GM18870 (cell line): ENCODE results near the gene NAPG.
"Not testable (repeated sequence)": the region's sequence is repeated elsewhere in the genome, so short reads cannot be mapped to it uniquely, and the experiment has no call there.

Experiments
- ATAC-seq: cut with Tn5 transposase; IDR thresholded peaks from one replicate; pipeline ENCODE4 v1.9.1; 2021; ENCODE audit warnings: moderate library complexity; ENCODE audit not compliant: unreplicated experiment

NAPG gene

GRCh38 chr18:10577842-10578572 lies 52.2 kb downstream of the NAPG start:
- not testable (repeated sequence) for ATAC-seq

DNA sequence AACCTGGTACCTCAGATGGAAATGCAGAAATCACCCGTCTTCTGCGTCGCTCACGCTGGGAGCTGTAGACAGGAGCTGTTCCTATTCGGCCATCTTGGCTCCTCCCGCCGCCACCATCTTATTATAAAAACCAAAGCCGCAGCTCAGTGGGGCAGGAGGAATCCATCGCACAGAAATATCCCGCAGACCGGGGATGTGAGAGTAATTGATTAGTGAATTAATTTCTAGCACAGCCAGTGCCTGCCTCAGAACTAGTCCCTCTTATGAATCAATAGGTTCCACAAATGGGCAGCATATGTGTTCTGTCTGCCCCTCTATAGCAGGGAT lies 52.7 kb downstream of the NAPG start:
- not testable (repeated sequence) for ATAC-seq

- no peak for ATAC-seq
Measured at GRCh38 chr18:10579079-10579867, 53.4 kb downstream of the NAPG start.

- no peak for ATAC-seq
Measured at GRCh38 chr18:10580215-10580614, 54.4 kb downstream of the NAPG start.

DNA sequence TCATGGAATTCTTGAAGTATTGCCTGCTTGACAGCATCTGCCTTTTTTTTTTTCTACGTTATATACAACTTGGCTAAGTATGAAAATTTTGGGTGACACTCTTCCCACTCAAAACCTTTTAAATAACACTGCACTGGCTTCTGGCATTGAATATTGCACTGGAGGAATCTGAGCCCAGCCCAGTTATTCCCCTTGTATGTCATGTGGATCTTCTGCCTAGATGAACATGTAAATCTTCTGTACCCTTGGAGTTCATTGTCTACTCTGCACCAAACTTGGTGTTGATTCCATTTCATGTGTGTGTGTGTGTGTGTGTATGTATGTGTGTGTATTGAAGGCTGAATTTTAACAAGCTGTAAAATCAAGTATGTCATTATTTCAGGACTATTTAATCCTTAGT lies 59.4 kb downstream of the NAPG start:
- no peak for ATAC-seq

DNA sequence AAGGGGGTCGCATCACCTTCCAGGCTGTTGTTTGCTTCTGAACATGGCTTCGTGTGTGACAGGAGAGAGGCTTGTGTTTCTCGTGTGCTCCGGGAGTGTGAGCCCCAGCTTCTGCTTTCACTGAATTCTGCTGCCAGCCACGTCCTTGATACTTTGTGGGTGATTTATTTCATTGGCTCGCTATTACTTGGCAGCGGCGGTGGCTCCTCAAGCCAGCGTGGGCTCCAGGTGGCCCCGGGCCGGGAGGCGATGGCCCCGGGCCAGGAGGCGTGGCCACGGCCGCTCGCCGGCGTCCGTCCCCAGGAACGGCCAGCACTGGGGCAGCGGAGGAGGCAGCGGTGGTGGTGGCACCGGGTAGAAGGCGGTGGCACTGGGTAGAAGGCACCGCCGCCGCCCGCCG lies 63.1 kb downstream of the NAPG start:
- ATAC-seq, result no peak

DNA sequence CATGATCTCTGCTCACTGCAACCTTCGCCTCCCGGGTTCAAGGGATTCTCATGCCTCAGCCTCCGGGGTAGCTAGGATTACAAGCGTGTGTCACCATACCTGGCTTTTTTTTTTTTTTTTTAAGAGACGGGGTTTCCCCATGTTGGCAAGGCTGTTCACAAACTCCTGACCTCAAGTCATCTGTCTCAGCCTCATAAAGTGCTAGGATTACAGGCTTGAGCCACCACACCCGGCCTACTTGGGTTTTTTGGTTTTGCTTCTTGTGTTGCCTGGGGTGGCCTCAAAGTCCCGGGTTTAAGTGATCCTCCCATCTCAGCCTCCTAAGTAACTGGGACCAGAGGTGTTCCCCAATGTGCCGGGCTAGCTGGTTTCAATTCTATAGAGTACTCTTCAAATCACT lies 64.6 kb downstream of the NAPG start:
- ATAC-seq, result no peak

GRCh38 chr18:10591896-10592295 lies 66.1 kb downstream of the NAPG start:
- no peak for ATAC-seq

- ATAC-seq, result not testable (repeated sequence)
Measured at GRCh38 chr18:10593366-10594022, 67.7 kb downstream of the NAPG start.

GRCh38 chr18:10595917-10596316 lies 70.1 kb downstream of the NAPG start:
- not testable (repeated sequence) for ATAC-seq

GRCh38 chr18:10597695-10598094 lies 71.9 kb downstream of the NAPG start:
- ATAC-seq, result not testable (repeated sequence)

DNA sequence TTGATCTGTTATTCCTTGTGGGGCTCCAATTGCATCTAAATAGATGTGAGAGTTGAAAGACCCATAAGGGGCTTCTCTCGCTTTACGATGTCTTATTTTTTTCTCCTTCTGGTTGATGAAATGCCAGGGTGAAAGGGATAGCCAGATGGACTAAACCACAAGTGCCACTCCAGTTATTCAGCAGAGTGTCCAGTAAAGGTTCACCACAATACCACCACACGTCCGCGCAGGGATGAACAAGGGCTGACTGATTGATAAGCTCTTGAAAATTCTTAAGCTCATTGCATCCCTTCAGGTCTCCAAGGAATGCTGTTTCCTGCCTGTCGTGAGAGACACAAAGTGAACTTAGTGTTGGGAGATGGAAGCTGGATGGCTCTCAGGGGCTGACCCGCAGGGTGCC lies 74.9 kb downstream of the NAPG start:
- not testable (repeated sequence) for ATAC-seq
